Measurements from ENCODE around the gene GINS1. TPM values are rescaled to one million over a fixed set of nuclear protein-coding genes. Genes with fewer than 3 reads are reported as not detected.
"Not testable (repeated sequence)": the region's sequence is repeated elsewhere in the genome, so short reads cannot be mapped to it uniquely, and the experiment has no call there.

The GINS1 gene
- total and polyA plus RNA-seq, 2 donors (not counting 3 experiments of a cell fraction or from before 2014, with no cell fraction given) = 8.2 to 26.3 TPM

GRCh38 chr20:25470045-25470444 is 62.6 kb downstream of the GINS1 start:
- intact Hi-C loops (cut with micrococcal nuclease) (loop anchor here (1.0 kb wide), 1 partner anchor 222 kb away; no protein-coding TSS in a partner anchor), dilution Hi-C loops (cut with MboI; ENCODE audit: extremely low pct_ligation_motif_present, low sequenced_read_pairs) (no loop called here)
- POLR2A ChIA-PET = no interaction called here
- Histone ChIP-seq H3K27ac (ENCODE audit: insufficient read depth, low read depth, low read length) (no peak overlapping the region), H3K9me1 (replicated peaks; ENCODE audit: control insufficient read depth, extremely low read depth, insufficient read depth, low read length) (no peaks in the 10 kb centered on the region), H3K9me3 (replicated peaks; ENCODE audit: control insufficient read depth, insufficient read depth, low read length) (no peaks in the 10 kb centered on the region), H2AFZ (ENCODE audit: low read depth, low read length) (no peak overlapping the region), H3K4me1 (ENCODE audit: control insufficient read depth, extremely low read depth, insufficient read depth, low read length) (no peaks in the 10 kb centered on the region), H4K20me1 (replicated peaks; ENCODE audit: control insufficient read depth, extremely low read depth, insufficient read depth, low read length) (no peaks in the 10 kb centered on the region), H3K9ac (replicated peaks; ENCODE audit: extremely low read depth, insufficient read depth, low read length) (no peak overlapping the region), H3K79me2 (ENCODE audit: control insufficient read depth, insufficient read depth, low read length) (no peaks in the 10 kb centered on the region), H3K4me2 (ENCODE audit: insufficient read depth, low read length) (no peak overlapping the region), H3K27me3 (ENCODE audit: control insufficient read depth in 2 of 2, insufficient read depth in 2 of 2, low read length in 2 of 2) (no peaks in the 10 kb centered on the region), H3K4me3 (replicated peaks in 1 of 3; ENCODE audit: insufficient read depth in 1 of 3, low read depth in 1 of 3, low read length in 3 of 3) (no peak overlapping the region), H3K36me3 (ENCODE audit: control insufficient read depth in 2 of 2, extremely low read depth in 1 of 2, insufficient read depth in 2 of 2, low read length in 2 of 2) (peaks cover 4 to 25% of the 10 kb centered on the region in 2 experiments)
- CTCF ChIA-PET = interaction anchor here (0.9 to 1.4 kb wide), 5 partner anchors 11 to 121 kb away, joined by 3 to 6 read pairs (median 4); no protein-coding TSS in a partner anchor
- no peak for FAIRE-seq
- no TSS peak for BruUV-seq (replicated peaks)
- DNase-seq (ENCODE audit: low read depth, low spot score) = peak; percentile 36
- TF ChIP-seq GATA2 (IDR thresholded peaks at IDR 0.05; ENCODE audit: insufficient read depth, insufficient read length, low read depth, low read length) = no peak
- no peak for TF ChIP-seq MAX (IDR thresholded peaks at IDR 0.05; ENCODE audit: insufficient read depth, insufficient read length)
- TF ChIP-seq CTCF (IDR thresholded peaks at IDR 0.05; ENCODE audit: extremely low read depth in 1 of 2, insufficient read depth in 1 of 2, low read depth in 1 of 2, low read length in 2 of 2) = peak; percentile 31 to 61
- TF ChIP-seq MYC (IDR thresholded peaks at IDR 0.05; ENCODE audit: low read depth, low read length) = no peak

- H4K20me1 ChIP-seq (replicated peaks; ENCODE audit: control insufficient read depth, extremely low read depth, insufficient read depth, low read length) = no peaks in the 10 kb centered on the region
- no peak overlapping the region for H3K4me2 ChIP-seq (ENCODE audit: insufficient read depth, low read length)
- dilution Hi-C loops (cut with MboI; ENCODE audit: extremely low pct_ligation_motif_present, low sequenced_read_pairs) (no loop called here), intact Hi-C loops (cut with micrococcal nuclease) (no loop called here)
- ChIA-PET POLR2A (no interaction called here), CTCF (interaction anchor here (1.1 to 1.3 kb wide), 2 partner anchors 16 to 70 kb away, joined by 4 to 6 read pairs; no protein-coding TSS in a partner anchor)
- DNase-seq (ENCODE audit: low read depth, low spot score) (no peak), FAIRE-seq (no peak)
- H3K9me3 ChIP-seq (replicated peaks; ENCODE audit: control insufficient read depth, insufficient read depth, low read length) = no peaks in the 10 kb centered on the region
- TF ChIP-seq POLR2AphosphoS5 (IDR thresholded peaks at IDR 0.05; ENCODE audit: insufficient read depth, low read depth, low read length) = no peak
- no peak for TF ChIP-seq POLR2A (IDR thresholded peaks at IDR 0.05; ENCODE audit: low read depth, low read length)
- H3K79me2 ChIP-seq (ENCODE audit: control insufficient read depth, insufficient read depth, low read length) = no peaks in the 10 kb centered on the region
- no peaks in the 10 kb centered on the region for H3K9me1 ChIP-seq (replicated peaks; ENCODE audit: control insufficient read depth, extremely low read depth, insufficient read depth, low read length)
- H3K27ac ChIP-seq (ENCODE audit: insufficient read depth, low read depth, low read length) = no peak overlapping the region
- H3K36me3 ChIP-seq (ENCODE audit: control insufficient read depth in 2 of 2, extremely low read depth in 1 of 2, insufficient read depth in 2 of 2, low read length in 2 of 2) = peaks cover 4 to 20% of the 10 kb centered on the region in 2 experiments
- H3K4me1 ChIP-seq (ENCODE audit: control insufficient read depth, extremely low read depth, insufficient read depth, low read length) = no peaks in the 10 kb centered on the region
- BruUV-seq (replicated peaks) = no TSS peak
- H3K9ac ChIP-seq (replicated peaks; ENCODE audit: extremely low read depth, insufficient read depth, low read length) = no peak overlapping the region
- H3K4me3 ChIP-seq (replicated peaks in 1 of 3; ENCODE audit: insufficient read depth in 1 of 3, low read depth in 1 of 3, low read length in 3 of 3) = no peak overlapping the region
- H3K27me3 ChIP-seq (ENCODE audit: control insufficient read depth in 2 of 2, insufficient read depth in 2 of 2, low read length in 2 of 2) = no peaks in the 10 kb centered on the region
- H2AFZ ChIP-seq (ENCODE audit: low read depth, low read length) = no peak overlapping the region
These were observed 63.5 kb downstream of the GINS1 start for GRCh38 chr20:25471020-25471419.

- H3K79me2 ChIP-seq (ENCODE audit: control insufficient read depth, insufficient read depth, low read length); H2AFZ ChIP-seq (ENCODE audit: low read depth, low read length); H3K4me2 ChIP-seq (ENCODE audit: insufficient read depth, low read length); CTCF ChIA-PET; H3K27me3 ChIP-seq (ENCODE audit: control insufficient read depth in 2 of 2, insufficient read depth in 2 of 2, low read length in 2 of 2); H3K4me3 ChIP-seq (replicated peaks in 1 of 3; ENCODE audit: insufficient read depth in 1 of 3, low read depth in 1 of 3, low read length in 3 of 3); H3K4me1 ChIP-seq (ENCODE audit: control insufficient read depth, extremely low read depth, insufficient read depth, low read length); BruUV-seq (replicated peaks); H4K20me1 ChIP-seq (replicated peaks; ENCODE audit: control insufficient read depth, extremely low read depth, insufficient read depth, low read length); dilution Hi-C loops (cut with MboI; ENCODE audit: extremely low pct_ligation_motif_present, low sequenced_read_pairs); FAIRE-seq; H3K27ac ChIP-seq (ENCODE audit: insufficient read depth, low read depth, low read length); POLR2A ChIA-PET; DNase-seq (ENCODE audit: low read depth, low spot score); H3K9me3 ChIP-seq (replicated peaks; ENCODE audit: control insufficient read depth, insufficient read depth, low read length); H3K9ac ChIP-seq (replicated peaks; ENCODE audit: extremely low read depth, insufficient read depth, low read length); H3K9me1 ChIP-seq (replicated peaks; ENCODE audit: control insufficient read depth, extremely low read depth, insufficient read depth, low read length); intact Hi-C loops (cut with micrococcal nuclease): not testable (repeated sequence)
- H3K36me3 ChIP-seq (ENCODE audit: control insufficient read depth in 2 of 2, extremely low read depth in 1 of 2, insufficient read depth in 2 of 2, low read length in 2 of 2) = peaks cover 4 to 14% of the 10 kb centered on the region in 2 experiments
These were observed 65.8 kb downstream of the GINS1 start for GRCh38 chr20:25473297-25473696.

All from endothelial cell of umbilical vein (primary cell).